ENCODE measurements around the gene QRICH2. TPM values are rescaled to one million over a fixed set of nuclear protein-coding genes. Genes with fewer than 3 reads are reported as not detected.

The QRICH2 gene
- total RNA-seq, 3 donors from 2014 or later (not counting 1 experiment from before 2014, with no cell fraction given) = 2.3 to 3.1 (median 2.9) TPM

- no peaks in the 10 kb centered on the region for H3K9me3 Mint-ChIP-seq
- peak overlapping the region; percentile 92 for H3K27ac ChIP-seq (ENCODE audit: low read length)
- no peak overlapping the region for H3K4me3 ChIP-seq (ENCODE audit: low read length)
- no peak for ATAC-seq
- peaks cover 60% of the 10 kb centered on the region for H3K4me1 ChIP-seq (ENCODE audit: control insufficient read depth, insufficient read depth, low read length)
- peak overlapping the region; percentile 99 for H3K27ac Mint-ChIP-seq
- H3K4me1 Mint-ChIP-seq = peaks cover 20 to 42% of the 10 kb centered on the region in 2 donors
- H3K36me3 ChIP-seq (ENCODE audit: control insufficient read depth, insufficient read depth, low read length) = peaks cover 11% of the 10 kb centered on the region
- H3K4me3 Mint-ChIP-seq = peak overlapping the region; percentile 82
- no peak for TF ChIP-seq CTCF (IDR thresholded peaks at IDR 0.05)
- no peaks in the 10 kb centered on the region for H3K27me3 Mint-ChIP-seq (ENCODE audit: low read depth in 2 of 2)
- DNase-seq = no peak
- H3K27me3 ChIP-seq (ENCODE audit: control insufficient read depth, insufficient read depth, low read length) = no peaks in the 10 kb centered on the region
- no peaks in the 10 kb centered on the region for H3K9me3 ChIP-seq (ENCODE audit: control insufficient read depth, insufficient read depth, low read length)
- WGBS (ENCODE audit: insufficient coverage) = 85% methylated on average over 26 of the region's 26 CpGs
- intact Hi-C loops (cut with micrococcal nuclease) = no loop called here
- no peaks in the 10 kb centered on the region for H3K36me3 Mint-ChIP-seq
These were observed 34.5 kb downstream of the QRICH2 start for GRCh38 chr17:76273445-76274111.

GRCh38 chr17:76272541-76273444 lies 35.3 kb downstream of the QRICH2 start:
- no peaks in the 10 kb centered on the region for H3K36me3 Mint-ChIP-seq
- H3K27me3 ChIP-seq (ENCODE audit: control insufficient read depth, insufficient read depth, low read length) = no peaks in the 10 kb centered on the region
- peaks cover 67% of the 10 kb centered on the region for H3K4me1 ChIP-seq (ENCODE audit: control insufficient read depth, insufficient read depth, low read length)
- no peaks in the 10 kb centered on the region for H3K9me3 ChIP-seq (ENCODE audit: control insufficient read depth, insufficient read depth, low read length)
- peaks cover 11% of the 10 kb centered on the region for H3K36me3 ChIP-seq (ENCODE audit: control insufficient read depth, insufficient read depth, low read length)
- peak overlapping the region; percentile 39 for H3K4me3 ChIP-seq (ENCODE audit: low read length)
- peak overlapping the region; percentile 82 for H3K4me3 Mint-ChIP-seq
- no peak for TF ChIP-seq CTCF (IDR thresholded peaks at IDR 0.05)
- ATAC-seq (peak; percentile 1 to 12 (median 1)), DNase-seq (peak in 1 of 2 donors; percentile 64)
- no peaks in the 10 kb centered on the region for H3K27me3 Mint-ChIP-seq (ENCODE audit: low read depth in 2 of 2)
- H3K4me1 Mint-ChIP-seq = peaks cover 25 to 50% of the 10 kb centered on the region in 2 donors
- H3K27ac ChIP-seq (ENCODE audit: low read length) = peak overlapping the region; percentile 92
- H3K9me3 Mint-ChIP-seq = no peaks in the 10 kb centered on the region
- 28% methylated on average over 18 of the region's 19 CpGs for WGBS (ENCODE audit: insufficient coverage)
- peak overlapping the region; percentile 99 for H3K27ac Mint-ChIP-seq
- intact Hi-C loops (cut with micrococcal nuclease) = loop anchor here (1.0 kb wide), 1 partner anchor 8 kb away; no protein-coding TSS in a partner anchor

DNA sequence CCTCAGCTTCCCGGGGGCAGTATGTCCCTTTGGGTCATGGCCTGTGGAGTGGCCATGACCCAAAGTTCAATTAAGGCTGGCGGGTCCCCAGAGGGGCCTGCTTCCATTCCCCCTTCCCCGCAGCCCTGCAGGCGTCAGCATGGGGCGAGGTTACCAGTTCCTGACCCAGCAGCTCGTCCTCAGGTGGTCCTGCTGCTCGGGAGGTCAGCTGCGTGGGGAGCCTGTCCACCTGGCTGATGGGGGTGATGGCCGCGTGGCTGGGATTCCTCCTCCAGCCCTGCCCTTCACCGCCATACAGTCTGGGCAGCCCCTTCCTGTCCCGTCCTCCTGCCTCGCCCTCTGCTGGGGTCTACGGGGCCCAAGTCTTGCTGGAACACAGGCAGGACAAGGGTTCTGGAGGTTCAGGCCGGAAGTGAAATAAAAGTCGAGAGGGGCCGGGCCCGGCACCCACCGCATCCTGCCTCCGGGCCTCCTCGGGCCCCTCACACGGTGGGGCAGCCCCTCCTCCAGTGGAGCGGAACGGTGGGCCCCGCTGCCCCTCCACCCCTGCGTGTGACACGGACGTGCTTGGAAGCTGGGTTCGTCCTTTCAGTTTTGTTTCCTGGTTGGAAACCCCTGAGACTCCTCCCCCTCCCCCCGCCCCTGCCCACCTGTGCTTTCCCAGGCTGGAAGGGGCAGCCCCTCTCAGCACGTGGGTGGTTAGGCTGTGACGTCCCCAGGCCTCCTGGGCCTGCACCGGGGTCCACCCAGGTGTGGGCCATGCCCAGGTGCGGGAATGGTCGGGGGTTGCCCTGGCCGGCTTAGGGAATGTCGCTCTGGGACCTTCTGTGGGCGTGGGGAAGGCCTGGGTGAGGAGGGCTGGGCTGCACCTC lies 36.2 kb downstream of the QRICH2 start:
- no peak for TF ChIP-seq CTCF (IDR thresholded peaks at IDR 0.05)
- Mint-ChIP-seq H3K36me3 (no peaks in the 10 kb centered on the region), H3K4me3 (peak overlapping the region; percentile 82), H3K27me3 (ENCODE audit: low read depth in 2 of 2) (no peaks in the 10 kb centered on the region), H3K4me1 (peaks cover 28 to 53% of the 10 kb centered on the region in 2 donors), H3K9me3 (no peaks in the 10 kb centered on the region), H3K27ac (peak overlapping the region; percentile 99)
- Histone ChIP-seq H3K27ac (ENCODE audit: low read length) (peak overlapping the region; percentile 92), H3K4me3 (ENCODE audit: low read length) (peak overlapping the region; percentile 39), H3K9me3 (ENCODE audit: control insufficient read depth, insufficient read depth, low read length) (no peaks in the 10 kb centered on the region), H3K4me1 (ENCODE audit: control insufficient read depth, insufficient read depth, low read length) (peaks cover 76% of the 10 kb centered on the region), H3K27me3 (ENCODE audit: control insufficient read depth, insufficient read depth, low read length) (no peaks in the 10 kb centered on the region), H3K36me3 (ENCODE audit: control insufficient read depth, insufficient read depth, low read length) (peaks cover 13% of the 10 kb centered on the region)
- DNase-seq (peak; percentile 61 to 87), ATAC-seq (peak; percentile 61 to 70 (median 63))
- intact Hi-C loops (cut with micrococcal nuclease) = loop anchor here (1.0 kb wide), 1 partner anchor 8 kb away; no protein-coding TSS in a partner anchor
- WGBS (ENCODE audit: insufficient coverage) = 10% methylated on average over 38 of the region's 38 CpGs

Measured in natural killer cell (primary cell).